Heart left ventricle (tissue), 16 donors: Measurements from ENCODE around the gene CARMIL3. TPM values are rescaled to one million over a fixed set of nuclear protein-coding genes. Genes with fewer than 3 reads are reported as not detected.

Experiments used
- ATAC-seq, 4 donors: fragments of 200-7000 bp; cut with Tn5 transposase; one replicate each; pipeline ENCODE4 v1.9.1; 2020 to 2022; ENCODE audit warnings: moderate library complexity in 4 of 4, mild to moderate bottlenecking in 3 of 4, moderate number of reproducible peaks in 1 of 4
- DNase-seq, 5 donors: peaks; one replicate each; pipeline ENCODE4 v3.0.0-alpha.2; 2020
- H3K27ac ChIP-seq, 12 donors: fragments of 200-600 bp; sonication (generic) in 4 of 12; one replicate each; pipeline versions ENCODE4 v1.5.0 to v1.8.0; 2016 to 2022; ENCODE audit warnings: mild to moderate bottlenecking in 2 of 12
- H3K27me3 ChIP-seq, 9 donors: fragments of 200-600 bp; sonication (generic) in 2 of 9; one replicate each; pipeline versions ENCODE4 v1.5.1 to v1.8.0; 2016 to 2022; ENCODE audit warnings: mild to moderate bottlenecking in 3 of 9
- H3K36me3 ChIP-seq, 9 donors: fragments of 200-600 bp; sonication (generic) in 2 of 9; one replicate each; pipeline versions ENCODE4 v1.5.0 to v1.8.0; 2018 to 2022; ENCODE audit warnings: mild to moderate bottlenecking in 2 of 9
- H3K4me1 ChIP-seq, 12 donors: fragments of 200-600 bp; sonication (generic) in 4 of 12; one replicate each; pipeline versions ENCODE4 v1.5.0 to v1.8.0; 2016 to 2022; ENCODE audit warnings: mild to moderate bottlenecking in 3 of 12
- H3K4me3 ChIP-seq, 12 donors: fragments of 200-600 bp; sonication (generic) in 4 of 12; one replicate each; pipeline versions ENCODE4 v1.5.0 to v1.8.0; 2017 to 2022; ENCODE audit warnings: mild to moderate bottlenecking in 9 of 12, moderate library complexity in 4 of 12
- H3K9me3 ChIP-seq, 12 donors: fragments of 200-600 bp; sonication (generic) in 4 of 12; one replicate each; pipeline versions ENCODE4 v1.5.0 to v1.8.0; 2016 to 2022; ENCODE audit warnings: mild to moderate bottlenecking in 1 of 12
- POLR2A ChIP-seq, 2 donors: fragments of 450-650 bp; IDR thresholded peaks; one replicate each; pipeline ENCODE4 v1.6.1; 2017; ENCODE audit warnings: antibody characterized with exemption in 2 of 2, mild to moderate bottlenecking in 2 of 2, moderate library complexity in 2 of 2
- WGBS, 4 donors: extraction: QIAGEN DNeasy Blood & Tissue Kit in 2 of 4; methylation state at CpG; one replicate each; pipeline versions ENCODE4 v1.1.5 to v1.1.7; 2013 to 2018; 5-methylcytosine and 5-hydroxymethylcytosine counted together
- intact Hi-C, 10 donors: fragments of 100-400 bp; cut with DNase I; formaldehyde crosslinking; loops; one replicate each; pipeline versions ENCODE4 v1.11.1 to v1.14.2; 2022
- polyA plus RNA-seq, 2 donors: library from polyadenylated mRNA; stranded (reverse); fragments of 200-250 nt; gene quantifications; one replicate each; pipeline ENCODE4 v1.2.3, GENCODE V29; 2013
- total RNA-seq, 9 donors: library from RNA; depleted of rRNA in 2 of 9; stranded (reverse); fragments of >200 nt in 2 of 9; fragmentation: NEBNext Ultra II Directional in 3 of 9; extraction: Animal tissue kit (Norgen Biotek cat#: 25700) in 3 of 9; gene quantifications; one replicate each; pipeline versions ENCODE4 v1.1.0 to v1.2.4, GENCODE V29; 2016 to 2023
- TF ChIP-seq, protein P1 (sequence below), 12 donors: fragments of 200-600 bp; sonication (generic) in 4 of 12; IDR thresholded peaks; one replicate each; pipeline versions ENCODE4 v1.5.0 to v1.8.0; 2018 to 2022; ENCODE audit warnings: antibody characterized with exemption in 12 of 12, mild to moderate bottlenecking in 5 of 12
- donor health status: ischemic (EF 13 %, LVEDD 7.1; RV severe dilation, severe dysfunction).
- donor health status: healthy with polysubstance abuse.
- donor health status: DM: no; HTN: yes; CAD: no.
- donor health status: DM: no; HTN: no; CAD: no.
- donor health status: ischemic (EF 25% LVEDD 6.9; RV normal size, moderate dysfunction).
- donor health status: ischemic (EF 25% LVEDD 5.7; RV mildly dilated, moderate dysfunction).
- donor health status: healthy.
- donor health status: DM: yes; HTN: yes; CAD: no.
- donor health status: ischemic (EF 35%, LVEDD 5.7; RV mildly dilated, moderate dysfunction).
- donor health status: nonischemic (EF 11% LVEDD 7.7; RV severe dilation, severe dysfunction).
- donor health status: DM: yes; HTN: yes; CAD: no.
- donor health status: PGD.
- donor health status: ischemic (EF 29% LVEDD 5.4; RV normal size, mild dysfunction).
- donor health status: nonischemic (EF 23%, LVEDD 6.1; RV moderate dilation, normal function).

Gene CARMIL3
- total and polyA plus RNA-seq, 11 donors, result 0.05 to 0.38 (median 0.15) TPM; not detected in 3

DNA sequence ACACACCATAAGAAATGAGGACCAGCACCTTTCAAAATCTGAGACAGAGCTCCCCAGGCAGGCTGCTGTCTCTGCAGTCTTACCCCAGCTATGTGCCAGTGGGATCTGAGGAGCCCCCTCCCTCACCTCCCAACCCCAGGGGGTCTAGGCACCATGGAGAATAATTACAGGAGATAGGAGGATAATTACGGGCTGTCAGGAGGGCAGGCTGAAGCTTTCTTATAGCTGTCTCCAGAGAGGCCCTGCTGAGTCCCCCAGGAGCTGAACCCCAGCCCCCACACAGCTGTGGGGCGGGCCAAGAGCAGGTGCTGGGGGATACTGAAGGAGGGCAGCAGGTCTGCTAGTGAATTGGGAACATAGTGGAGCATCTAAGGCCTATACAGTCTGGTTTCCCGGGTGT lies 26.3 kb downstream of the CARMIL3 start:
- no peak for ATAC-seq
- no peaks in the 10 kb centered on the region for H3K9me3 ChIP-seq
- no peak overlapping the region for H3K27ac ChIP-seq
- TF ChIP-seq POLR2A (IDR thresholded peaks at IDR 0.05), result no peak
- H3K4me1 ChIP-seq, result peaks cover 0 to 14% (median 10%) of the 10 kb centered on the region in 12 donors
- 72 to 86% (median 76%) methylated on average over 3 of the region's 3 CpGs for WGBS, 4 donors
- DNase-seq, result peak in 1 of 5 donors; percentile 13
- peaks cover 0 to 27% (median 8%) of the 10 kb centered on the region in 9 donors for H3K27me3 ChIP-seq
- intact Hi-C loops, result no loop called here
- H3K36me3 ChIP-seq, result no peaks in the 10 kb centered on the region
- no peak overlapping the region for H3K4me3 ChIP-seq

DNA sequence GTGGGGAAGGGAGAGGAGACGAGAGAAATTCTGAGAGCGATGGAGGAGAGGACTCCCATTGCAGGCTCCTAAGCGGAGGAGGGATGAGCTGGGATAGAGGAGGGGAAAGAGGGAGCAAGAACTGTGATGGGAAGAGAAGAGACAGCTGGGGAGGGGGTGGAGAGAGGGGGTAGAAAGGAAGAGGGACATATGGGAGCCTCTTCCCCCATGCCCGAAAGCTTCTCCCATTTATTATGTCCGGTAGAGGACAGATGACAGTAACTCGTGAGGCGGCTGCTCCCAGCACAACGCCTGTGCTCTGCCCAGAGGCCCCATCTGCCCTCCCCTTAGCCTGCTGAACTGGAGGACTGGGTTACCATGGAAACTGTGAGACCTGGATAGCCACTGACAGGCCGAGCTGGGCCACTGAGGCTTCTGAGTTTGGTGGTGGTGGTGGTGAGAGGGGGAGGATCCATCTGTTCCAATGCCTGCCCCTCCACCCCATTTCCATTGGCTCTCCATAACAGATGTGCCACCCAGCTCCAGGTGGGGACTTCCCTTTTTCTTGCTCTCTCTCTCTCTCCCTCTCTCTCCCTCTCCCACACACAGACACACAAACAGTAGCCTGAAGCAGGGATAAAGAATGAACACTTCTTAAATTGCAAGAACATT lies 27.8 kb downstream of the CARMIL3 start:
- Histone ChIP-seq H3K36me3 (no peaks in the 10 kb centered on the region), H3K9me3 (no peaks in the 10 kb centered on the region), H3K27ac (no peak overlapping the region), H3K4me1 (peaks cover 0 to 14% (median 10%) of the 10 kb centered on the region in 12 donors), H3K4me3 (no peak overlapping the region), H3K27me3 (peaks cover 0 to 20% (median 3%) of the 10 kb centered on the region in 9 donors)
- 89 to 92% (median 90%) methylated on average over 9 of the region's 9 CpGs for WGBS, 4 donors
- TF ChIP-seq, protein P1, sequence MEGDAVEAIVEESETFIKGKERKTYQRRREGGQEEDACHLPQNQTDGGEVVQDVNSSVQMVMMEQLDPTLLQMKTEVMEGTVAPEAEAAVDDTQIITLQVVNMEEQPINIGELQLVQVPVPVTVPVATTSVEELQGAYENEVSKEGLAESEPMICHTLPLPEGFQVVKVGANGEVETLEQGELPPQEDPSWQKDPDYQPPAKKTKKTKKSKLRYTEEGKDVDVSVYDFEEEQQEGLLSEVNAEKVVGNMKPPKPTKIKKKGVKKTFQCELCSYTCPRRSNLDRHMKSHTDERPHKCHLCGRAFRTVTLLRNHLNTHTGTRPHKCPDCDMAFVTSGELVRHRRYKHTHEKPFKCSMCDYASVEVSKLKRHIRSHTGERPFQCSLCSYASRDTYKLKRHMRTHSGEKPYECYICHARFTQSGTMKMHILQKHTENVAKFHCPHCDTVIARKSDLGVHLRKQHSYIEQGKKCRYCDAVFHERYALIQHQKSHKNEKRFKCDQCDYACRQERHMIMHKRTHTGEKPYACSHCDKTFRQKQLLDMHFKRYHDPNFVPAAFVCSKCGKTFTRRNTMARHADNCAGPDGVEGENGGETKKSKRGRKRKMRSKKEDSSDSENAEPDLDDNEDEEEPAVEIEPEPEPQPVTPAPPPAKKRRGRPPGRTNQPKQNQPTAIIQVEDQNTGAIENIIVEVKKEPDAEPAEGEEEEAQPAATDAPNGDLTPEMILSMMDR (IDR thresholded peaks at IDR 0.05), result no peak
- no peak for TF ChIP-seq POLR2A (IDR thresholded peaks at IDR 0.05)
- intact Hi-C loops, result no loop called here
- DNase-seq (peak in 1 of 5 donors; percentile 2), ATAC-seq (no peak)

DNA sequence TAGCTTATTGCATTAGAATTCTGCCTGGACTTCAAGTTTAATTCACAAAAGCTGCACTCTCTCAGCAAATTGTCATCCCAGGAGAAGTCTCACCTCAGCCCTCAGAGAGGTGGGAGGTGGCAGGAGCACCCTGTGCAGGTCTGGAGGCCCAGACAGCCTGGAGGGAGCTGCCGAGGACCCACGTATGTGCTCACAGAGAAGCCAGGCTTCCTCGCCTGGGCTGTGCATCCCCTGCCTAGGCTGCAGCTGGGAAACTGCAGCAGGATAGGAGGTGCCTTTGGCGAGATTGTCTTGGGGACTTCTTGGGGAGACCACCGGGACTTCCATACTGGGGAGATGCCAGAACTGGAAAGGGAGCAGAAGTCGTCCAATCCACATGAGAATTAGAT lies 28.3 kb downstream of the CARMIL3 start:
- DNase-seq (peak in 1 of 5 donors; percentile 40), ATAC-seq (no peak)
- Histone ChIP-seq H3K36me3 (no peaks in the 10 kb centered on the region), H3K9me3 (no peaks in the 10 kb centered on the region), H3K4me1 (peaks cover 0 to 14% (median 10%) of the 10 kb centered on the region in 12 donors), H3K27ac (no peak overlapping the region), H3K4me3 (no peak overlapping the region), H3K27me3 (peaks cover 0 to 20% (median 3%) of the 10 kb centered on the region in 9 donors)
- intact Hi-C loops, result no loop called here
- TF ChIP-seq, protein P1 (IDR thresholded peaks at IDR 0.05), result no peak
- no peak for TF ChIP-seq POLR2A (IDR thresholded peaks at IDR 0.05)
- 81 to 88% (median 82%) methylated on average over 6 of the region's 6 CpGs for WGBS, 4 donors

DNA sequence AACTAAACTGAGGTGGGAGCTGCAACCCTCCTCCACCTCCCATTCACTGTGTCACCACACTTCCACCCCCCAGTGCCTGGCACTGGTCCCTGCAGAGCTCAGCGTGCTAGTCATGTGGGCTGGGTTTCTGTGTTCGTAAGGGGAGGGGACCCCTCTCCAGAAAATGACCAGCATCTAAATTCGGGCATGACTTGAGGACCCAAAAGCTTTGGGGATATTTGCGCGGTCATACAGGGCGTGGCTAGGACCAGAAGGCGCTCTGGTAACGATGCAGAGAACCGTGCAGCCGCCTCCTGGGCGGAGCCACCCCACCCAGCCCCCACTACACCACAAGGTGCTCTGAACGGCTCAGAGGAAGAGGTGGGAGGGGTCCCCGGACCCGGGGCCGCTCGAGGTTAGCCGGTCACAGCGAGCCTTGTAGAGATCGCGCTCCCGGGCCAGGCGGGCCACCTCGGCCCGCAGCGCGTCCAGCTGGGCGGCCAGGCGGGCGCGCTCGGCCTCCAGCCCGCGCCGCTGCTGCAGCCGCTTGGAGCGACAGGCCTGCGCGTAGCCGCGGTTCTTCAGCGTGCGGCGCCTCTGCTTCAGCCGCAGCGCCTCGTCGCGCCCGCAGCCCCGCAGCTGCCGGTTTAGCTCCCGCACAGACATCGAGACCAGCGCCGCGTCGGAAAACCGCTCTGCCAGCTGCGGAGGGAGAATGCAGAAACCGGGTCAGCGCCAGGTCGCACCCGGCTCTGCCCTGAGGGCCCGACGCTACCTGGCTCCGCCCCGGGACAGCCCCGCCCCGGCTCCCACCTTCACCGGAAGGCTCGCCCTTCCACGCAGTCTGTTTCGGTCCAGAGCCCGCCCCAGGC lies 29.3 kb downstream of the CARMIL3 start:
- no peaks in the 10 kb centered on the region for H3K36me3 ChIP-seq
- intact Hi-C loops, result no loop called here
- 0 to 1% (median 1%) methylated on average over 24 to 74 of the region's 74 CpGs for WGBS, 4 donors
- peak overlapping the region; percentile 44 to 74 (median 58) for H3K4me3 ChIP-seq
- peak overlapping the region in 4 of 12 donors; percentile 6 to 60 (median 48) for H3K27ac ChIP-seq
- TF ChIP-seq POLR2A (IDR thresholded peaks at IDR 0.05), result no peak
- TF ChIP-seq, protein P1 (IDR thresholded peaks at IDR 0.05), result no peak
- H3K4me1 ChIP-seq, result peaks cover 0 to 14% (median 10%) of the 10 kb centered on the region in 12 donors
- ATAC-seq, result peak; percentile 68 to 86 (median 80)
- no peaks in the 10 kb centered on the region for H3K9me3 ChIP-seq
- peak in 3 of 5 donors; percentile 43 to 78 (median 58) for DNase-seq
- peaks cover 0 to 20% (median 3%) of the 10 kb centered on the region in 9 donors for H3K27me3 ChIP-seq
